ENCODE measurements around the gene RPRD1A.

DNA sequence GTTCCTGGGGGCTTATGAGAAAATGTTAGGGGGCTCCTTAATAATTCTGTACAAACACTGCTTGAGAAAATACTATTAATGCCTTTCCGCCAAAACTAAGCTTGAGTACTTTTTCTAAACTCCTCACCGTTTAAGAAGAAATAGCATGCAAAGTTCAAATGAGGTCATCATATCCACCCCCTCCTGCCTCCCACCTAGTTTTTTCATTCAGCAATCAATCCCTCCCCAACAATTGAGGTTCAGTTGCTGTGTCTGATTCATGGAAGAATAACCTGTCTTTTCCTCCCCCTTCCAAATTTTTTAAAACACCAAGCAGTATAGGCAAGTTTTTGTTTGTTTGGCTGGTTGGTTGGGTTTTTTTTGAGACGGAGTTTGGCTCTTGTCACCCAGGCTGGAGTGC, 119.3 kb downstream of the RPRD1A start:
- TF ChIP-seq CTCF (IDR thresholded peaks at IDR 0.05) = no peak
- no peak for TF ChIP-seq EZH2phosphoT487 (IDR thresholded peaks at IDR 0.05)
- no peak for TF ChIP-seq EZH2 (IDR thresholded peaks at IDR 0.05)

Measured in neural progenitor cell (in vitro differentiated cells).